ENCODE results near the gene PIGH.
A peak's percentile ranks its signal among the peaks of the same experiment; 100 is the strongest.

Gene PIGH

GRCh38 chr14:67573228-67574010, 26.6 kb downstream of the PIGH start:
- no peak for DNase-seq

- DNase-seq: no peak
These were observed 27.5 kb downstream of the PIGH start for GRCh38 chr14:67572608-67573007.

- no peak for DNase-seq
These were observed 28.1 kb downstream of the PIGH start for GRCh38 chr14:67571991-67572323.

- DNase-seq: peak; percentile 80
These were observed 28.6 kb downstream of the PIGH start for GRCh38 chr14:67571275-67571990.

- DNase-seq: no peak
These were observed 29.6 kb downstream of the PIGH start for GRCh38 chr14:67570453-67570852.

GRCh38 chr14:67569651-67570290, 30.3 kb downstream of the PIGH start:
- DNase-seq: no peak

GRCh38 chr14:67569011-67569650, 30.9 kb downstream of the PIGH start:
- DNase-seq: no peak

GRCh38 chr14:67567654-67568053, 32.4 kb downstream of the PIGH start:
- DNase-seq: no peak

- no peak for DNase-seq
These were observed 33.2 kb downstream of the PIGH start for GRCh38 chr14:67566908-67567307.

- no peak for DNase-seq
These were observed 35.8 kb downstream of the PIGH start for GRCh38 chr14:67564236-67564635.

- DNase-seq: no peak
These were observed 37.3 kb downstream of the PIGH start for GRCh38 chr14:67562776-67563150.

GRCh38 chr14:67562025-67562775, 37.9 kb downstream of the PIGH start:
- DNase-seq: no peak

- no peak for DNase-seq
These were observed 40.4 kb downstream of the PIGH start for GRCh38 chr14:67559639-67560038.

GRCh38 chr14:67557656-67558055, 42.4 kb downstream of the PIGH start:
- no peak for DNase-seq

- DNase-seq: no peak
These were observed 43.0 kb downstream of the PIGH start for GRCh38 chr14:67557118-67557517.

GRCh38 chr14:67556671-67557070, 43.4 kb downstream of the PIGH start:
- no peak for DNase-seq

- no peak for DNase-seq
These were observed 44.5 kb downstream of the PIGH start for GRCh38 chr14:67555518-67556090.

GRCh38 chr14:67554341-67554740, 45.7 kb downstream of the PIGH start:
- DNase-seq: no peak

- no peak for DNase-seq
These were observed 46.5 kb downstream of the PIGH start for GRCh38 chr14:67553547-67553946.

GRCh38 chr14:67551940-67552339, 48.1 kb downstream of the PIGH start:
- no peak for DNase-seq

- DNase-seq: no peak
These were observed 48.9 kb downstream of the PIGH start for GRCh38 chr14:67551123-67551522.

GRCh38 chr14:67549734-67550133, 50.3 kb downstream of the PIGH start:
- no peak for DNase-seq
